NOMO-1 (cell line): ENCODE results near the gene DTNBP1.

Source experiments
- DNase-seq, 2 experiments: peaks; one replicate each; lab custom pipeline; 2025; ENCODE audit not compliant: unreplicated experiment in 2 of 2; lab: John Stamatoyannopoulos, UW

Gene DTNBP1

DNA sequence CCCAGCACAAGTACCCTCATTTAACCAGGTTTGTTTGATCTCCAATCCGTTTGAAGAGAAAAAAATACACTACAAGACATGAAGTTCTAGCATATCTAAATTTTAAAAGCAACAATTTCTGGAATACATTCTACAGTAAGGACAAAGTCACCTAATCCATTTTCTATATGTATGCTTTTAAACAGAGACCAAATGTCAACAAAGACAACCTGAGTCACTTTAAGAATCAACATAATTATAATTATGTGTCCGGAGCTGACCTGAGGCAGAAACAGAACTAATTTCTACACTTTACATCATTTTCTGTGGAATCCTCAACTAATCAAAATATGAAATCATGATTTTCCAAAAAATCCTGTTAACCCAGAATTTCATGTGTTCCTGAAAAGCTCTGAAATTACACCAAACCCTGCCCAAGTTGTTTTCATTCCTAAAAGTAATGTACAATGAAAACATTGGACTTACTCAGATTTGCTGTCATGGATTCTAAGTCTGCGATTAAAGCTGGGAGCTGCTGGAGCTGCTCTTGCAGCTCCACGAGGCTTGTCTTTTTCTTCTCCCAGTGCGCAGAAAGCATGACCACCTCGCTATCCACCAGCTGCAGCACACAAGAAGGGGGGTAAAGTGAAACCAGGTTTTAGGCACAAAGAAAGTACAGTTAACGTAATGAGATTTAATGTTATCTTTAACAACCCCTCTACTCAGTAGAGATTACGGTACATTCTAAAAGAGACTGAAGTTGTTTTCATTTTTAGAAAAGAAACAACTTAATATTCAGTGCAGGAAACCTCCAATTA, 35.8 kb downstream of the DTNBP1 start:
- no peak for DNase-seq

DNA sequence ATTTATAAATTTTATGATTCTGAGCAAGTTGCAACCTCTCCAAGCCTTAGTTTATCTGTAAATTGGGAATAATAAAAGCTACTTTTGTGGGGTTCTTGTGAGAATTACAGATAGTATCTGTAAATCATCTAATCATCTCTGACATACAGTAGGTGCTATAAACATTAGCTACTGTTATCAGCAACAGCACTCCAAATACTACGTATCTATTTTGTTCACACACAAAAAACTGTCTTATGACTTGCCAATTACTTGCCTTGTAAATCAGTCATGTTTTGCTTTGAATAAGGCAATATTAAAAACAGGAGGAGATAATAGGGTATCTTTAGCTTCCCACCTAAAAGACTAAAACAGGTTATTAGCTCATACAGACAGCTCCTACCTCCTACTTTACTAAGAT, 36.7 kb downstream of the DTNBP1 start:
- no peak for DNase-seq

DNA sequence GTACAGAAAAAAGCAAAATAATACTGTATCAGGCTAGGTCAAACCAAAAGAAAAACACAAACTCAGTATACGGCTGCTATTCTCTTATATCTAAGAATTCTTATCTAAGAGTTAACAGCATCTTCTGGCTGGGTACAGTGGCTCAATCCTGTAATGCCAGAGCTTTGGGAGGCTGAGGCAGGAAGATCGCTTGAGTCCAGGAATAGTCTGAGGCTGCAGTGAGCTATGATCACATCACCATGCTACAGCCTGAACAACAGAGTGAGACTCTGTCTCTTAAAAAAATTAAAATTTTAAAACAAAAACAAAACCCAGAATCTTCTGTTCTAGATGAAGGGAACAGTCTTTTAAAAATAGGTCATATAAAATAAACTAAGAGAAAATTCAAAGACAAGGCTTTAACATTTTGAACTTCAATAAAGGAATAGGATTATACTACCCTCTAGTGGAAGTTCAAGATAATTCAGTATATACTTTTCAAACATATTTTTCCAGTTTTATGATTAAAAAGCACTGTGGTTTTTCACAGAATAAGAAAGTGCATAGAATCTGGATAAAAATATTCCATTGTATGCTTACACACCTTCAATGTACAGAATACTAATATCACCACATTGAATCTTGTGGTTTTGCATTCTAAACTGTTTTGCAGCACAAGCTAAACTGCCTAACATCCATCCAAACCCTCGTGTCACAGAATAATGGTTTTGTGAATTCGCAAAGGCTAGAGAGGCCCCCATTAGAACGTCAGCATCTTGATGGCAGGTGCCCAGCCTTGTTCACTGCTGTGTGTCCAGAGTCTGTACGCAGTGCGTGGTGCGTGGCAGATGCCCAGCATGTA, 39.3 kb downstream of the DTNBP1 start:
- peak; percentile 1 to 65 for DNase-seq

DNA sequence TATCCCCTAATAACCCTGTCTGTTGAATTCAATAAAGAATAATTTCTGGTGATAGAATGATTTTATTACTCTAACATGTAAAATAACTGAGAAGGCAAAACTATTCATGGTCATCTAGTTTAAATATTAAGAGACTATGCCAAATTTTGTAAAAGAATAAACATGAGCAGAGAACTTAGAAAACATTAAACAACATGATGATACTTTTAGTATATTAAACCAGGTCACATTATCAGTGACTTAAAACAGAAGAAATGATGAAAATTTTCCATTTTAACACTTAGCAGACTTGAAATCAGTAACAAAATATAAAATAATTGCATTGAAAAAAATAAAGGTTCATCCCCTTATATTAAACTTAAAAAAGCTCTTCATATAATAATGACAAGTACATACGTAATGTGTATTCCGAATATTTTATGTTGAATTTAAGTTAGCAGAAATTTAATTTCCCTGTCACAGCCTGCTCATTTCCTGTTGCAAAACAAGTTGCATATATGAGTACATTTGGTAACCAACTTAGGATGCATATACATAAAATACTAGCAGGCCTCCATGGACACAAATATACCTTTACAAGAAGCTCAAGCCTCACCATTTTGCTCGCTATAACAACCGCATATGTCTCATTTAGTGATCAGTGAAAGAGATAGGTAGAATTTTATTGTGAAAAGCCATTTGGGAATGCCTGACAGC, 40.6 kb downstream of the DTNBP1 start:
- DNase-seq, result peak; percentile 5 to 67

DNA sequence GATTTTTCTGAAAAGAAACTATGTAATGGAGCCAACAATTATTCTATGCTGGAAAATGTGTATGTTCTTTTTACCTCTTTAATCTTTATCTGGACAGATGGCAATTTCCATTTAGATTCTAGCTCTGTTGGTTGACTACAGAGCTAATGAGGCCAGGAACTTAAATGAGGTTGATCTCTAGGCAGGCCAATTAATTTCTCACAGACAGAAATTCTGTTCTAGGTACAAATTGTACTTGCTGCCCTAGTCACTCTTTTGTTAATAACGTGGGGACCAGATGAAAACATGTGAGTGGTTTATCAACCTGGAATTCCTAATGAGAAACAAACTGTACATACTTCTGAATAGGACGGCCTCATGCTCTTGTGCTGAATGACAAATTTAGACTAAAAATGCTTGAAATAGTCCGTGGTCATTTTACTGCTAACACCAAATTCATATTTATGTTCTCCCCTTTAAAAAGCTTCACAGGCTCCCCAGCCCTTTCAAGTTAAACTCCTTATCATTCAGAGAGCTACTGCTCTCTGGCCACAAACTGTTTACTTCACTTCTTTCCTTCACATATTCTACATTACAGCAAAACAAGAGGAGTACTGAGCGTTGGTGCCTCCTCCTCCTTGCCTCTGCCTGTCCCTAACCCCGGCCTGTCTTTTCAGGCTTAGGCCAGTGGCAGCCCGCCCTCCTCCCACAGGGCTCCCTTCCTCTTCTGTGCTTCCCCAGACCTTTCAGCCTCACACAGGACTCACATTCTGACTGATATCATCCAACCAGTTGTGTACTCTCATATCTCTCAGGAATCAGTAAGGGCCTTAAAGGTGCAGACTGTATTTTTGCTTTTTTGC, 41.4 kb downstream of the DTNBP1 start:
- peak; percentile 78 to 81 for DNase-seq

DNA sequence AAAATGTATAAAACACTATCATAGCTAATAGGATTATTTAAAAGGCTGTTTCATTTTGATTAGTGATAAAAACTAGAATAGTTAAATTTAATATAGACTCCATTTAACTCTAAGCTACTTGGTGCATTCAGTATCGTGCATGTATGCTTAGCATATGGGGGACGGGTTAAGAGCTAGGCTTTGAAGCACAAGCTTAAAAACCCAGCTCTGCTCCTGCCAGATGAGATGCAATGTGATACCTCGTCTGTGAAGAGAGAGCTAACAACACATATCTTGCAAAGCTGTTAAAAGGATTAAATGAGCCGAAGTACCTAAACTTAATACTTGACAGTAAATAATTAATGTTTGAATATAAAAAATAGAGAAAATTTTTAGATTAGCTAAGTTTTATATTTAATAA, 42.2 kb downstream of the DTNBP1 start:
- DNase-seq, result no peak

DNA sequence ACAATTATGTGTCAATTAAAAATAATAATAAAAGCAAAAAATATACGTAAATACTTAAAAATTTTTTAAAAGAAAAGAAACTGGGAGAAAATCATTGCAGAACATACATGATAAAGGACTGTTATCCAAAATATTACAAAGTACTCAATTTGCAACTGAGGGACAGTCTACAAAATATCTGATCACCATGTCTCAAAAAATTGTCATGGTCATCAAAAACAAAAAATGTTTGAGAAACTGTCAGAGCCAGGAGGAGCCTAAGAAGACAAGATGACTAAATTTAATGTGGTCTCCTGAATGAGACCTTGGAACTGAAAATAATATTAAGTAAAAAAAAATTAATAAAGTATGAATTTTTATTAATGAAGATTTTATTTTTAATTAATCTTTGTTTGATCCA, 43.5 kb downstream of the DTNBP1 start:
- no peak for DNase-seq

DNA sequence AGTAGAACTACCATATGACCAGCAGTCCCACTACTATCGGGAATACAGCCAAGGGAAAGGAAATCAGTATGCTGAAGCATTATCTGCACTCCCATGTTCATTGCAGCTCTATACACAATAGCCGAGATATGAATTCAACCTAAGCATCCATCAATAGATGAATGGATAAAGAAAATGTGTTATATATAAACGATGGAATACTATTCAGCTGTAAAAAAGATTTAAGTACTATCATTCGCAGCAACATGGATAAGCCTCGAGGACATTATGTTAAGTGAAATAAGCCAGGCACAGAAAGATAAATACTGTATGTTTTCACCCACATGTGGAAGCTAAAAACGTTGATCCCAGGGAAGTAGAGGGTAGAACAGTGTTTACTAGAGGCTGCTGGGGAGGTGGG, 44.1 kb downstream of the DTNBP1 start:
- DNase-seq, result no peak

DNA sequence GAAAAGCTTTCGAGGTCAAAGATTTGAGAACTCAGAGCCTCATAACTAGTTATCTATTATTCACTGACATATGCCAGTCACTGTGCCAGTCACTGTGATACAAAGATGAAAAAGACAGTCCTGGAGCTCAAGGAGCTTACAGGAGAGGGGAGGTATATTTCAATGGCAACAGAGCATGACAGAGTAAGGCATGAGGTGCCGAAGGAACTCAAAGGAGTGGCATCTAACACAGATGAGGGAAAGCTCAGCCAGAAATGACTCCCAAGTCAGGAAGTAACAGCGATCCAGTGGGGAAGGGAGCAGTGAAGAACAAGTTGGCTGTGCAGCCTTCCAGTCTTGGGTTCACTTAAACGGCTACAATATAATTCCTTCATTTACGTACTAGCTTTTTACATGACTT, 46.6 kb downstream of the DTNBP1 start:
- DNase-seq, result no peak

DNA sequence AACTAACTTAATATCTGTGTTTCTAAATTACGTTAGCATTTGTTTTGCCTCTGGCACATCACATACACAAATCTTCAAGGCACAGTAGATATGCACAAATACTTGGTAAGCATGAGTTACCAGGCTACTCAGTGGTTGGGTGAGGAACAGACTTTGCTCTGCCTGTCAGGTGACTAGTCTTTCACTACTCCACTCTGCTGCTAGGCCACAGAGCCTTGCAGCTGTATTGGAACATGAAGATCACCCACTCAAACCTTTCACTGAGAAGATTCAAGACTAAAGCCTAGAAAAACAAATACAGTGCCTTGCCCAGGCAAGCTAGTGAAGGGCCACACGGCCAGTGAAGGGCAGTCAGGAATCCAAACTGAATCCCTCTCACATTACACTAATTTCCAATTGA, 47.0 kb downstream of the DTNBP1 start:
- no peak for DNase-seq

DNA sequence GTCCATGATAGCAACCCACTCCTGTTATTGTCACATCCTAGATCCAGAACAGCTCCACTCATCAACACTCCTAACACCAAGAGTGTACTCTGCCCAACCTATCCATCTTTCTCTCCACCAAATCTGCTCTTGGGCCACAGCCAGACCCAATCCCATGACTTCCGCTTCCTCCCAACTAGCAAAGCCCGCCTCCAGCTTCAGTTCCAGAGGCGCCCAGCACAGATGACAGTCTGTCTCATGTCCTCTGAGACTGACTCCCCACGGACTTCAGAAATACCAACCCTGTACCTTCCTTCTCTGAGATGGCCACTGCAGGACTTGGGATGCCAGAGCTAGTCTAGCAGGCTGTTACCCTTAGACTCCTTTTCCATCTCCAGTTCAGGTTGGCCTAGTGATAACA, 48.6 kb downstream of the DTNBP1 start:
- no peak for DNase-seq

DNA sequence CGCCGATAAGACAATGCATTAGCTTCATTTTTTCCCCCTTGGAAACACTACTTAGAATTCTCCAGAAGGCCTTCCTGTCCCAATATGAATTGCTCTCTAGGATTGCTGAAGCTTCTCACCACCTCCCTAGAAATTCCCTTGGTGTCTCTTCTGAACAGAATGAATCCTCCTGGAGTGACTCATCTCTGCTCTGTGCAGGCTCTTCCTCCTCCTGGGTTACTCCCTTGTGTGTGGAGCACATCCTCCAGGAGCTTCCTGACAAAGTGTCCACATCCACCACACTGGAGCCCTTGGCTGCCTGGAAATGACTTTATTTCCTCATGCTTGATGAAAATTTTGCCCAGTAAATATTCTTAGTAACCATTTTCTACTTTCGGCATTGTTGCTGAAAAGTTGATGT, 54.4 kb downstream of the DTNBP1 start:
- DNase-seq, result no peak

DNA sequence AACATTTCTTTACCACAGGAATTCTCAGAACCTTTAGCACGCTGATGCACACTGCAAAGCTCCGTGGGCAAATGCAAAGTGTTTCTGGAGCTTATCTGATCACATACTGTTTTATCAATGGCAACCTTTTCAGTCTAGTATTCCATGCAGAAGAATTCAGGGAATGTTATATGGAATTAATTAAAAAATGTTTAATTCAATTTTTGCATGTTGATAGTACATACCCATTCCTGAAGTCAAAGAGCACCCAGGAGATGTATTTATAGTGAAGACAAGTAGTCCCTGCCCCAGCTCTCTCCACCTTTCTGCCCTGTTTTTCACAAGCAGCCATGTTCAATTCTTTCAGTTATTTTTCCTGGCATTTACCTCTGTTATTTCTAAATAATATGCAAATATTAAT, 55.2 kb downstream of the DTNBP1 start:
- no peak for DNase-seq

DNA sequence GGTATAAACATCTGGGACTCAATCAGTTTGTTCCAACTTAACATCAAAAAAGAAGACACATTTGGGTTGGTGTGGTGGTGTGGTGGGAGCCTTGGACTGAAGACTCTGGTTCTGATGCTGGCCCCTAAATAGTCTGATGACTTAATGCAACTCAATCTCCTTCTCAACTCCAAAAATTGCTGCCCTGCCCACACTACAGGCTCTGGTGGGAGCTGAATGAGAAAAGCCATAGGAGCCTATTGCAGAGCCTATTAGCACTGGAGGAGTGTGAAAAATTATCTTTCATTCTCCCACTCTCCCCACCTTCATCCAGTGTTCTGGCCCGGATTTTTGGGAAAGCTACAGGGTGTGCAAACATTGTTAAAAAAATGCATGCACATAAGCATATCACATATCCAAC, 56.5 kb downstream of the DTNBP1 start:
- no peak for DNase-seq

DNA sequence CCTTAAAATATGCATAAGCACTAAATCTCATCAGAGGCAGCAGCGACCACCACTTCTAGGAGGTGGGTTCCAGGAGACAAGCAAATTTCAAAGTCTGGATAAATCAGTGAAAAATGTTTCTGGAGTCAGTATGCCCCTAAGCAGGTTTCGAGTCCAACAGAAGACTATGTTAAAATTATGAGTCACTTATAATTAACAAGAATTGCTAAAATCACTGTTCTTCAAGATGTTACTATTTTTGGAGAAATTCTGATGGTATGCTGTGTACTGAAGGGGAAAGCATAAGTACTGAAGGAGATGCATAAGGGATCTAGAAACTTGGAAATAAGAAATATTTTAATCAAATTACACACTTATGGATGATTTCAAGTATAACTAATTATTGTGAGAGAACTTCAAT, 58.0 kb downstream of the DTNBP1 start:
- DNase-seq, result no peak

DNA sequence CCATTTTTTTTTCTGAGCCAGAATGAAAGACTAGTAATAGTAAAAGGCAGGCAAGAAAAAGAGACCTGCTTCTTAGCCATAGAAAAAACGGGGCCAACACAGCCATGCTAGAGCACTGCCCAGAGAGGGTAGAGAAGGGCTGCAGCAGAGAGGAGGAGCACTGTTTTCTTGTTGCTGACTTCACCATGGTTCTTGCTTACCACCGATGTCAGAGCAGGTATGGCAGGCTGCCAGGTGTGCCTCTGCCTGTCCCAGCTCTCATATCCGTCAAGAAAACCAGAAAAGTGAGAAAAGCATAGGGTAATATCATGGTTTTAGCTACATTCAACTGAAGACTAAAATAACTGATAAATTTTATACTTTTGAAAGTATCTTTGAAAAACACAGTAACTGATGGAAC, 60.7 kb downstream of the DTNBP1 start:
- no peak for DNase-seq

DNA sequence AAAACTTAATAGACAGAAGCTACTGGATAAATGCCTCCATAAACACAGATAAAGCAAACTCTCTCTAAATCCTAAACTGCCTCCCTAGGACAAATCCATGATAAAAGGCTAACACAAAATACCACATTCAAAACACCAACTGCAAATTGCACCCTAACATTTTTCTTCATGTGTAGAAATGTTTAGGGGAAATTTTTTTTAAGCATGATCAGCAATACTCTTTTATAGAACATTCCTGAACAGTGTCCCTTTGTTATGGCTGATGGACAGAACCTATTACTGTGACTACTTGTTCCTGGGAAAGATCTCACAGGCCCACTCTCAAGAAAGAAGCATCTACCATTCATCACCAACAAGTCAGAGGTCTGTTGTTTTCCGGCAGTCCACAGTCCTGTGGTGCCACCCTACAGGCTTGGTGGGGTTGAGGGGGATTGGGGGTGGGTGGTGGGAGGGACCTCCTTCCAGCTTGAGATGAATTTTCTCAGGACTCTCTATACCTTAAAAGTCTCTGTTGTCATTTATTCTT, 64.5 kb downstream of the DTNBP1 start:
- DNase-seq, result no peak

DNA sequence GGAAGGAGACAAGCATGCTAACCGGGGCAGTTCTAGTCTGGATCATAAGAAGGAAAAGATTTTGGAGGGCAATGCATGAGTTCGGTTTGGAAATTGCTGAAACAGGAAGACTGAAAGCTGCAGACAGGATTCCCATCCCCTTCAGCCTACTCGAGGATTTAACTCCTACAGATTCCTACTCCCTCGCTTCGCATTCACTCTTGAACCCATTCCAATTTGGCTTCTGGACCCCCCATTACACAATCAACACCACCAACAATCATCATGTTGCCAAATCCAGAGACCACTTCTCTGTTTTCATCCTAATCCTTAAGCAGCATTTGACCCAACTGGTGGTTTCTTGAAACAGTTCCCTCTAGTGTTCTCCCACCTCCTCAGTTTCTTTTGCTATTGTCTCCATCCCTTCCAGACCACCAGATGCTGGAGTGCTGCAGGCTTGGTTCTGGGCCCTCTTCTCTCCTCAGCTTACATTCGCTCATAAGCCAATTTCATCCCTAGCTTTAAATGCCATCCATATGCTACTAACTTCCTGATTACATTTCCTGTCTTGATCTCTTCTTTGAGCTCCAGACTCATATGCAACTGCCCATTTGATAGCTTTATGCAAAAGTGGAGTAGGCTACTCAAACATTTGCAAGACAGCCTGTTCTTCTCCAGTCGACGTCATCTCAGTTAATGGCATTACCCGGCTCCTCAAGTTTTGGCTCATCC, 66.5 kb downstream of the DTNBP1 start:
- DNase-seq, result peak in 1 of 2 experiments; percentile 63

DNA sequence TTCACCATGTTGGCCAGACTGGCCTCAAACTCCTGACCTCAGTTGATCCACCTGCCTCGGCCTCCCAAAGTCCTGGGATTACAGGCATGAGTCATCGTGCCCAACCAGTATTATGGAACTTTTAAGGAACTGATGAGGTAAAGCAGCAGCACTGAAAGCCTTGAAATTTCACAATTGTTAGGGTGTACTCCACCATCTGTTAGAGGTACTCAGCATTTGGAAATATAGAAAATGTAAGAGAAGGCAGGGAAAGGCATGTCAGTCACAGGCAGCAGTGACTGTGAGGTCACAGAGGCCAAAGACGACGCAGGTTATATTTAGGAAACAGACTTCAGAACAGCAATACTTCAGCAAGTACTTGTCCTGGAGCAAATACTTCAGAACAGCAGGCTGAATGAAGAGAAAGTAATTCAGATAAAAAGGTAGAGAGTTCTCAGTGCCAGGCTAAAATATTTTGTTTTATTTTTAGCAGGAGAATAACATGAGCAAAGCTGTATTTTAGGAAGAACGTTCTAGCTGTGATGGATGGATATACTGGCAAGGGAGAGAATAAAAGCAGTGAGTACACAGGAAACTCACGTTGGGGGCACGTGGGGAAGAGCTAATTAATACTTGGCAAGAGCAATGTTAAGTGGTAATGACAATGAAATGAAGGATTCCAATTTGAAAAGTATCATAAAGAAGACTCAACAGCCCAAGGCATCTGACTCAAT, 67.2 kb downstream of the DTNBP1 start:
- peak in 1 of 2 experiments; percentile 43 for DNase-seq
